Trophoblast cell (in vitro differentiated cells and primary cell): ENCODE data around the gene PDE6C.
A peak's percentile ranks its signal among the peaks of the same experiment; 100 is the strongest.

Experiments
- DNase-seq, 2 donors: peaks; one replicate each; pipeline ENCODE4 v3.0.0-alpha.2; 2016
- H2AFZ ChIP-seq: 2 replicates; pipeline ENCODE4 v1.6.1; 2013; ENCODE audit warnings: low read length, moderate library complexity, mild to moderate bottlenecking; ENCODE audit not compliant: insufficient read depth, poor library complexity
- H2AK5ac ChIP-seq: 2 replicates; pipeline ENCODE4 v1.6.1; 2013; ENCODE audit warnings: mild to moderate bottlenecking, low read length
- H2BK120ac ChIP-seq: 2 replicates; pipeline ENCODE4 v1.6.1; 2013; ENCODE audit warnings: low read length, mild to moderate bottlenecking, moderate library complexity; ENCODE audit not compliant: insufficient read depth, poor library complexity
- H2BK12ac ChIP-seq: 2 replicates; pipeline ENCODE4 v1.6.1; 2013; ENCODE audit warnings: mild to moderate bottlenecking, low read length, moderate library complexity
- H2BK5ac ChIP-seq: 2 replicates; pipeline ENCODE4 v1.6.1; 2013; ENCODE audit warnings: low read length, low read depth, moderate library complexity, mild to moderate bottlenecking; ENCODE audit not compliant: poor library complexity
- H3K14ac ChIP-seq: 2 replicates; pipeline ENCODE4 v1.6.1; 2013; ENCODE audit warnings: mild to moderate bottlenecking, low read length
- H3K18ac ChIP-seq: 2 replicates; pipeline ENCODE4 v1.6.1; 2013; ENCODE audit warnings: mild to moderate bottlenecking, low read length
- H3K23ac ChIP-seq: 2 replicates; pipeline ENCODE4 v1.6.1; 2013; ENCODE audit warnings: low read length
- H3K27ac ChIP-seq: 2 replicates; pipeline ENCODE4 v1.5.1; 2013; ENCODE audit warnings: low read depth, mild to moderate bottlenecking, inconsistent platforms, low read length, moderate library complexity
- H3K27me3 ChIP-seq: 2 replicates; pipeline ENCODE4 v1.6.1; 2013; ENCODE audit warnings: inconsistent platforms, mild to moderate bottlenecking, low read length, moderate library complexity; ENCODE audit not compliant: insufficient read depth
- H3K36me3 ChIP-seq, 2 experiments: 1 replicate in 1 of 2; 2 replicates in 1 of 2; pipeline ENCODE4 v1.6.1; 2013; ENCODE audit warnings: low read length in 2 of 2, mild to moderate bottlenecking in 2 of 2, moderate library complexity in 1 of 2; ENCODE audit not compliant: insufficient read depth in 2 of 2, control insufficient read depth in 1 of 2
- H3K4ac ChIP-seq: 2 replicates; pipeline ENCODE4 v1.6.1; 2013; ENCODE audit warnings: low read depth, mild to moderate bottlenecking, low read length, moderate library complexity
- H3K4me1 ChIP-seq, 2 experiments: 1 replicate in 1 of 2; 2 replicates in 1 of 2; pipeline ENCODE4 v1.6.1; 2013; ENCODE audit warnings: low read length in 2 of 2, mild to moderate bottlenecking in 2 of 2, moderate library complexity in 1 of 2; ENCODE audit not compliant: insufficient read depth in 2 of 2, control insufficient read depth in 1 of 2
- H3K4me2 ChIP-seq: 2 replicates; pipeline ENCODE4 v1.6.1; 2013; ENCODE audit warnings: inconsistent platforms, mild to moderate bottlenecking, low read length, moderate library complexity
- H3K4me3 ChIP-seq: 2 replicates; pipeline ENCODE4 v1.5.1; 2013; ENCODE audit warnings: mild to moderate bottlenecking, low read depth, low read length, inconsistent platforms
- H3K79me1 ChIP-seq: one replicate; pipeline ENCODE4 v1.6.1; 2013; ENCODE audit warnings: low read length
- H3K79me2 ChIP-seq: 2 replicates; pipeline ENCODE4 v1.6.1; 2013; ENCODE audit warnings: low read length, mild to moderate bottlenecking; ENCODE audit not compliant: control insufficient read depth, insufficient read depth, poor library complexity
- H3K9ac ChIP-seq: 2 replicates; pipeline ENCODE4 v1.6.1; 2013; ENCODE audit warnings: mild to moderate bottlenecking, low read length
- H3K9me3 ChIP-seq: 2 replicates; pipeline ENCODE4 v1.6.1; 2013; ENCODE audit warnings: low read depth, mild to moderate bottlenecking, control low read depth, inconsistent platforms, low read length; ENCODE audit not compliant: insufficient read depth
- H4K12ac ChIP-seq: 2 replicates; pipeline ENCODE4 v1.6.1; 2013; ENCODE audit warnings: low read depth, mild to moderate bottlenecking, low read length, moderate library complexity
- H4K8ac ChIP-seq: 2 replicates; pipeline ENCODE4 v1.6.1; 2013; ENCODE audit warnings: low read depth, mild to moderate bottlenecking, low read length, moderate library complexity
- H4K91ac ChIP-seq: one replicate; pipeline ENCODE4 v1.6.1; 2013; ENCODE audit warnings: low read depth, mild to moderate bottlenecking, low read length, moderate library complexity
- WGBS: extraction: QIAGEN DNeasy Blood & Tissue Kit; methylation state at CpG from one replicate; pipeline ENCODE4 v1.1.7; 2013; ENCODE audit warnings: missing lambda C conversion rate; ENCODE audit not compliant: insufficient read length, insufficient coverage; ENCODE audit errors: extremely low coverage; 5-methylcytosine and 5-hydroxymethylcytosine counted together

The PDE6C gene

GRCh38 chr10:93598157-93598556 lies 14.2 kb upstream of the PDE6C start:
- H2AFZ ChIP-seq, result no peak overlapping the region
- H3K9ac ChIP-seq, result no peak overlapping the region
- H2BK120ac ChIP-seq, result no peak overlapping the region
- no peak overlapping the region for H3K14ac ChIP-seq
- peaks cover 5% of the 10 kb centered on the region for H3K9me3 ChIP-seq
- H3K23ac ChIP-seq, result no peak overlapping the region
- H4K8ac ChIP-seq, result no peak overlapping the region
- H3K36me3 ChIP-seq, result no peaks in the 10 kb centered on the region
- H3K4me1 ChIP-seq, result peaks cover 17% of the 10 kb centered on the region in 2 experiments
- no peak overlapping the region for H3K4me2 ChIP-seq
- no peak overlapping the region for H2BK12ac ChIP-seq
- no peak overlapping the region for H3K27ac ChIP-seq
- peak in 1 of 2 donors; percentile 27 for DNase-seq
- H3K4me3 ChIP-seq, result no peak overlapping the region
- H3K4ac ChIP-seq, result no peak overlapping the region
- no peak overlapping the region for H4K12ac ChIP-seq
- no peaks in the 10 kb centered on the region for H3K79me2 ChIP-seq
- no peak overlapping the region for H2AK5ac ChIP-seq
- H3K27me3 ChIP-seq, result peaks cover 26% of the 10 kb centered on the region
- no peaks in the 10 kb centered on the region for H3K79me1 ChIP-seq
- no peak overlapping the region for H2BK5ac ChIP-seq
- no CpG with 5 or more reads among the region's 5 CpGs for WGBS
- H4K91ac ChIP-seq, result no peak overlapping the region
- no peak overlapping the region for H3K18ac ChIP-seq

- no CpG with 5 or more reads among the region's 1 CpG for whole genome bisulfite sequencing
Measured at GRCh38 chr10:93599335-93599734, 13.0 kb upstream of the PDE6C start.

GRCh38 chr10:93599778-93600177 lies 12.6 kb upstream of the PDE6C start:
- no CpG with 5 or more reads among the region's 4 CpGs for WGBS
- no peaks in the 10 kb centered on the region for H3K36me3 ChIP-seq
- no peak overlapping the region for H3K4me2 ChIP-seq
- H2BK12ac ChIP-seq, result no peak overlapping the region
- H3K27ac ChIP-seq, result no peak overlapping the region
- no peak overlapping the region for H3K14ac ChIP-seq
- H3K4me1 ChIP-seq, result peaks cover 17% of the 10 kb centered on the region in 2 experiments
- no peak overlapping the region for H4K8ac ChIP-seq
- no peak overlapping the region for H2BK5ac ChIP-seq
- H3K4ac ChIP-seq, result no peak overlapping the region
- H3K79me1 ChIP-seq, result no peaks in the 10 kb centered on the region
- DNase-seq, result no peak
- no peak overlapping the region for H2AK5ac ChIP-seq
- H3K23ac ChIP-seq, result no peak overlapping the region
- H4K12ac ChIP-seq, result no peak overlapping the region
- no peak overlapping the region for H3K4me3 ChIP-seq
- H3K18ac ChIP-seq, result no peak overlapping the region
- no peak overlapping the region for H4K91ac ChIP-seq
- no peak overlapping the region for H2BK120ac ChIP-seq
- H2AFZ ChIP-seq, result no peak overlapping the region
- H3K9ac ChIP-seq, result no peak overlapping the region
- peaks cover 5% of the 10 kb centered on the region for H3K9me3 ChIP-seq
- H3K27me3 ChIP-seq, result peaks cover 26% of the 10 kb centered on the region
- H3K79me2 ChIP-seq, result no peaks in the 10 kb centered on the region

More at GRCh38 chr10:93599335-93599734, 13.0 kb upstream of the PDE6C start:
- no peak overlapping the region for H2BK120ac ChIP-seq
- H3K4me1 ChIP-seq, result peaks cover 17% of the 10 kb centered on the region in 2 experiments
- no peak overlapping the region for H4K8ac ChIP-seq
- H3K9me3 ChIP-seq, result peaks cover 5% of the 10 kb centered on the region
- no peak overlapping the region for H2BK5ac ChIP-seq
- H3K18ac ChIP-seq, result no peak overlapping the region
- H3K4me3 ChIP-seq, result no peak overlapping the region
- H3K27ac ChIP-seq, result no peak overlapping the region
- peaks cover 26% of the 10 kb centered on the region for H3K27me3 ChIP-seq
- no peak for DNase-seq
- H3K79me1 ChIP-seq, result no peaks in the 10 kb centered on the region
- H3K4me2 ChIP-seq, result no peak overlapping the region
- no peak overlapping the region for H2AK5ac ChIP-seq
- no peak overlapping the region for H4K91ac ChIP-seq
- no peak overlapping the region for H2AFZ ChIP-seq
- no peaks in the 10 kb centered on the region for H3K79me2 ChIP-seq
- no peak overlapping the region for H3K9ac ChIP-seq
- no peak overlapping the region for H3K23ac ChIP-seq
- H3K4ac ChIP-seq, result no peak overlapping the region
- H3K14ac ChIP-seq, result no peak overlapping the region
- no peak overlapping the region for H4K12ac ChIP-seq
- no peaks in the 10 kb centered on the region for H3K36me3 ChIP-seq
- H2BK12ac ChIP-seq, result no peak overlapping the region

- Histone ChIP-seq H2BK5ac (no peak overlapping the region), H3K79me2 (no peaks in the 10 kb centered on the region), H3K9me3 (peaks cover 5% of the 10 kb centered on the region), H3K4me1 (peaks cover 15 to 16% of the 10 kb centered on the region in 2 experiments), H3K9ac (no peak overlapping the region), H4K12ac (no peak overlapping the region), H3K14ac (no peak overlapping the region), H3K4me3 (peak overlapping the region; percentile 66), H2AK5ac (no peak overlapping the region), H3K36me3 (no peaks in the 10 kb centered on the region), H3K79me1 (no peaks in the 10 kb centered on the region), H3K18ac (no peak overlapping the region), H2BK120ac (no peak overlapping the region), H4K8ac (no peak overlapping the region), H3K4ac (no peak overlapping the region), H3K27ac (no peak overlapping the region), H3K27me3 (peaks cover 26% of the 10 kb centered on the region), H4K91ac (no peak overlapping the region), H2BK12ac (no peak overlapping the region), H3K4me2 (peak overlapping the region; percentile 93), H2AFZ (no peak overlapping the region), H3K23ac (no peak overlapping the region)
- no CpG with 5 or more reads among the region's 60 CpGs for WGBS
- DNase-seq, result peak in 1 of 2 donors; percentile 41
Measured at GRCh38 chr10:93600446-93601145, 11.7 kb upstream of the PDE6C start.
